Neural cell (in vitro differentiated cells): ENCODE results near the gene TMEM253. TPM values are rescaled to one million over a fixed set of nuclear protein-coding genes. Genes with fewer than 3 reads are reported as not detected.

Experiments
- H2AFZ ChIP-seq: fragments of 200-600, 300-800 bp; sonication (generic), shearing (Covaris generic); 2 replicates; pipeline ENCODE4 v1.6.0; 2014; ENCODE audit warnings: low read depth, mild to moderate bottlenecking, antibody characterized with exemption, low read length, moderate library complexity
- H3F3A ChIP-seq: fragments of 200-600 bp; shearing (Covaris generic); 2 replicates; pipeline ENCODE4 v1.6.1; 2016; ENCODE audit warnings: mild to moderate bottlenecking, moderate library complexity, mixed read lengths, antibody characterized with exemption, low read length; ENCODE audit not compliant: insufficient read depth, poor library complexity, severe bottlenecking
- H3K27ac ChIP-seq: fragments of 200-600, 300-800 bp; sonication (generic), shearing (Covaris generic); 2 replicates; pipeline ENCODE4 v1.5.1; 2014; ENCODE audit warnings: mild to moderate bottlenecking, low read length, moderate library complexity
- H3K27me3 ChIP-seq: fragments of 300-800, 200-600 bp; sonication (generic), shearing (Covaris generic); 2 replicates; pipeline ENCODE4 v1.6.0; 2014; ENCODE audit warnings: mild to moderate bottlenecking, low read depth, low read length, moderate library complexity; ENCODE audit not compliant: insufficient read depth
- H3K36me3 ChIP-seq: fragments of 300-800, 200-600 bp; sonication (generic), shearing (Covaris generic); 2 replicates; pipeline ENCODE4 v1.5.1; 2014; ENCODE audit warnings: mild to moderate bottlenecking, antibody characterized with exemption, low read length, moderate library complexity; ENCODE audit not compliant: insufficient read depth
- H3K4me2 ChIP-seq: fragments of 300-800, 200-600 bp; sonication (generic), shearing (Covaris generic); 2 replicates; pipeline ENCODE4 v1.6.0; 2014; ENCODE audit warnings: mild to moderate bottlenecking, low read length
- H3K4me3 ChIP-seq: fragments of 300-800, 200-600 bp; sonication (generic), shearing (Covaris generic); 2 replicates; pipeline ENCODE4 v1.5.1; 2014; ENCODE audit warnings: mild to moderate bottlenecking, low read length, moderate library complexity
- H3K79me2 ChIP-seq: fragments of 200-600 bp; shearing (Covaris generic); replicated peaks from 2 replicates; pipeline ENCODE4 v1.6.0; 2014; ENCODE audit warnings: mild to moderate bottlenecking, low read length, moderate library complexity; ENCODE audit not compliant: insufficient read depth
- H3K9ac ChIP-seq: fragments of 300-800, 200-600 bp; sonication (generic), shearing (Covaris generic); 2 replicates; pipeline ENCODE4 v1.6.1; 2016; ENCODE audit warnings: mild to moderate bottlenecking, low read length, mixed read lengths
- H3K9me2 ChIP-seq: fragments of 200-600 bp; shearing (Covaris generic); 2 replicates; pipeline ENCODE4 v1.6.1; 2016; ENCODE audit warnings: mild to moderate bottlenecking, low read length, mixed read lengths; ENCODE audit not compliant: insufficient read depth
- H3K9me3 ChIP-seq: fragments of 200-600, 300-800 bp; sonication (generic), shearing (Covaris generic); 2 replicates; pipeline ENCODE4 v1.6.1; 2016; ENCODE audit warnings: mild to moderate bottlenecking, mixed run types, low read length, moderate library complexity, mixed read lengths
- H4K20me1 ChIP-seq: fragments of 200-600 bp; shearing (Covaris generic); 2 replicates; pipeline ENCODE4 v1.6.1; 2016; ENCODE audit warnings: mild to moderate bottlenecking, mixed run types; ENCODE audit not compliant: insufficient read depth
- CTCF ChIP-seq: fragments of 450-650 bp; IDR thresholded peaks from 2 replicates; pipeline ENCODE4 v1.5.1; 2014; ENCODE audit warnings: antibody characterized with exemption, mild to moderate bottlenecking, moderate library complexity; ENCODE audit not compliant: poor library complexity, severe bottlenecking
- EP300 ChIP-seq: fragments of 450-650 bp; conservative IDR thresholded peaks from 2 replicates; pipeline ENCODE4 v1.6.1; 2014; ENCODE audit warnings: antibody characterized with exemption, mild to moderate bottlenecking, moderate library complexity; ENCODE audit not compliant: poor library complexity, severe bottlenecking
- EZH2 ChIP-seq: fragments of 200-600, 300-800 bp; shearing (Covaris generic), sonication (generic); IDR thresholded peaks from 2 replicates; pipeline ENCODE4 v1.6.1; 2014; ENCODE audit warnings: antibody characterized with exemption, low read length, borderline replicate concordance, mild to moderate bottlenecking; ENCODE audit not compliant: insufficient read depth, poor library complexity, severe bottlenecking
- MXI1 ChIP-seq: fragments of 450-650 bp; conservative IDR thresholded peaks from 2 replicates; pipeline ENCODE4 v1.6.1; 2014; ENCODE audit warnings: antibody characterized with exemption, mild to moderate bottlenecking; ENCODE audit not compliant: poor library complexity, severe bottlenecking
- POLR2AphosphoS5 ChIP-seq: IDR thresholded peaks from 2 replicates; pipeline ENCODE4 v1.6.1; 2012
- RAD21 ChIP-seq: fragments of 450-650 bp; conservative IDR thresholded peaks from 2 replicates; pipeline ENCODE4 v1.6.1; 2014; ENCODE audit warnings: antibody characterized with exemption, mild to moderate bottlenecking, moderate library complexity
- REST ChIP-seq: IDR thresholded peaks from 2 replicates; pipeline ENCODE4 v1.6.1; 2012; ENCODE audit warnings: borderline replicate concordance
- TAF1 ChIP-seq: IDR thresholded peaks from 2 replicates; pipeline ENCODE4 v1.6.1; 2012; ENCODE audit warnings: low read depth
- polyA plus RNA-seq: library from polyadenylated mRNA; depleted of rRNA; stranded (reverse); fragments of >200 nt; gene quantifications from 2 replicates; pipeline ENCODE4 v1.2.3, GENCODE V29; 2014

The TMEM253 gene
- polyA plus RNA-seq, 1 donor from 2014 or later: 0.26 TPM

GRCh38 chr14:21097636-21098075 is 3.2 kb upstream of the TMEM253 start:
- no peak overlapping the region for H2AFZ ChIP-seq
- no peaks in the 10 kb centered on the region for H3K36me3 ChIP-seq
- H3K27ac ChIP-seq: peak overlapping the region; percentile 92
- H3K9me2 ChIP-seq: no peaks in the 10 kb centered on the region
- peak overlapping the region; percentile 78 for H3K9ac ChIP-seq
- H4K20me1 ChIP-seq: no peaks in the 10 kb centered on the region
- H3K4me2 ChIP-seq: peak overlapping the region; percentile 77
- peak overlapping the region; percentile 77 for H3K4me3 ChIP-seq
- no peak for TF ChIP-seq TAF1
- TF ChIP-seq RAD21: no peak
- no peak for TF ChIP-seq REST
- no peaks in the 10 kb centered on the region for H3K9me3 ChIP-seq
- H3K27me3 ChIP-seq: no peaks in the 10 kb centered on the region
- H3K79me2 ChIP-seq: peaks cover 31% of the 10 kb centered on the region
- peaks cover 6% of the 10 kb centered on the region for H3F3A ChIP-seq

- H3K4me2 ChIP-seq: peak within 1 kb of the TSS; percentile 77
- H3K79me2 ChIP-seq: peaks cover 31% of the 10 kb centered on the region
- H3K9me3 ChIP-seq: no peaks in the 10 kb centered on the region
- no peaks in the 10 kb centered on the region for H3K36me3 ChIP-seq
- peak within 1 kb of the TSS; percentile 92 for H3K27ac ChIP-seq
- peak within 1 kb of the TSS; percentile 74 for H2AFZ ChIP-seq
- H3K4me3 ChIP-seq: peak within 1 kb of the TSS; percentile 77
- no peaks in the 10 kb centered on the region for H3K9me2 ChIP-seq
- H3F3A ChIP-seq: peaks cover 6% of the 10 kb centered on the region
- no peak for TF ChIP-seq RAD21
- TF ChIP-seq MXI1: no peak
- peak; percentile 52 for TF ChIP-seq POLR2AphosphoS5
- H3K9ac ChIP-seq: peak within 1 kb of the TSS; percentile 87
- no peaks in the 10 kb centered on the region for H3K27me3 ChIP-seq
- H4K20me1 ChIP-seq: no peaks in the 10 kb centered on the region
These were observed 2.6 kb upstream of the TMEM253 start, which contains the start of gene ZNF219 for GRCh38 chr14:21098076-21098891. Gene ZNF219 (minus strand): TSS chr14:21098655. CDS start chr14:21093591, 5,064 bp downstream.

GRCh38 chr14:21098892-21099595 is 1.8 kb upstream of the TMEM253 start:
- Histone ChIP-seq H3K27ac (peak overlapping the region; percentile 87), H3K36me3 (no peaks in the 10 kb centered on the region), H2AFZ (peak overlapping the region; percentile 74), H3K9ac (peak overlapping the region; percentile 87), H3K9me3 (no peaks in the 10 kb centered on the region), H4K20me1 (no peaks in the 10 kb centered on the region), H3K9me2 (no peaks in the 10 kb centered on the region), H3K4me2 (peak overlapping the region; percentile 22), H3K4me3 (peak overlapping the region; percentile 70), H3K79me2 (peaks cover 31% of the 10 kb centered on the region), H3K27me3 (no peaks in the 10 kb centered on the region), H3F3A (peaks cover 6% of the 10 kb centered on the region)
- no peak for TF ChIP-seq MXI1
- TF ChIP-seq EP300: no peak
- no peak for TF ChIP-seq EZH2
- TF ChIP-seq CTCF: no peak
- no peak for TF ChIP-seq REST
- no peak for TF ChIP-seq POLR2AphosphoS5
